Effector memory CD4-positive, alpha-beta T cell (primary cell): ENCODE measurements around the gene APOC1.
"Not testable (repeated sequence)": the region's sequence is repeated elsewhere in the genome, so short reads cannot be mapped to it uniquely, and the experiment has no call there.

ENCODE experiments used
- DNase-seq, 3 donors: peaks; one replicate each; pipeline ENCODE4 v3.0.0-alpha.2; 2020
- H3K27ac ChIP-seq: 2 replicates; pipeline ENCODE4 v1.7.0; 2013; ENCODE audit warnings: mild to moderate bottlenecking, low read length, moderate library complexity; ENCODE audit not compliant: insufficient read depth, poor library complexity, severe bottlenecking
- H3K27me3 ChIP-seq: replicated peaks from 2 replicates; pipeline ENCODE4 v1.7.0; 2013; ENCODE audit warnings: mild to moderate bottlenecking, low read length; ENCODE audit not compliant: insufficient read depth, control insufficient read depth, poor library complexity, severe bottlenecking
- H3K36me3 ChIP-seq: 2 replicates; pipeline ENCODE4 v1.7.0; 2013; ENCODE audit warnings: mild to moderate bottlenecking, low read length, moderate library complexity; ENCODE audit not compliant: control insufficient read depth, insufficient read depth
- H3K4me1 ChIP-seq: 2 replicates; pipeline ENCODE4 v1.7.0; 2013; ENCODE audit warnings: low read length, mild to moderate bottlenecking; ENCODE audit not compliant: control insufficient read depth, insufficient read depth, poor library complexity, severe bottlenecking
- H3K4me3 ChIP-seq: 2 replicates; pipeline ENCODE4 v1.7.0; 2013; ENCODE audit warnings: low read length, low read depth, mild to moderate bottlenecking; ENCODE audit not compliant: insufficient read depth, poor library complexity, severe bottlenecking
- H3K9me3 ChIP-seq: 2 replicates; pipeline ENCODE4 v1.7.0; 2013; ENCODE audit warnings: mild to moderate bottlenecking, low read length, moderate library complexity; ENCODE audit not compliant: control insufficient read depth
- total RNA-seq, 3 donors: gene quantifications; one replicate each; lab custom pipeline; 2026; lab: John Stamatoyannopoulos, UW

Gene APOC1
- 0 reads per million in 3 donors for total RNA-seq

- DNase-seq, result peak; percentile 55 to 66 (median 56)
- H3K27me3 ChIP-seq, H3K36me3 ChIP-seq, H3K9me3 ChIP-seq, H3K4me1 ChIP-seq, H3K27ac ChIP-seq: not testable (repeated sequence)
- peak within 1 kb of the TSS; percentile 58 for H3K4me3 ChIP-seq
These were observed at the start of gene APOC1 for GRCh38 chr19:44914433-44915206. APOC1 (plus strand) TSS chr19:44914608; CDS start chr19:44914892, 284 bp downstream.

GRCh38 chr19:44865196-44865767, 49.1 kb upstream of the APOC1 start:
- DNase-seq, result no peak
- Histone ChIP-seq H3K27me3 (no peaks in the 10 kb centered on the region), H3K27ac (no peak overlapping the region), H3K36me3 (no peaks in the 10 kb centered on the region), H3K4me3 (no peak overlapping the region), H3K4me1 (no peaks in the 10 kb centered on the region), H3K9me3 (no peaks in the 10 kb centered on the region)

- H3K36me3 ChIP-seq, result no peaks in the 10 kb centered on the region
- no peaks in the 10 kb centered on the region for H3K9me3 ChIP-seq
- DNase-seq, result no peak
- no peak overlapping the region for H3K4me3 ChIP-seq
- H3K27me3 ChIP-seq, result no peaks in the 10 kb centered on the region
- no peaks in the 10 kb centered on the region for H3K4me1 ChIP-seq
- H3K27ac ChIP-seq, result no peak overlapping the region
These were observed 47.7 kb upstream of the APOC1 start for GRCh38 chr19:44866664-44867063.

- H3K4me1 ChIP-seq, result no peaks in the 10 kb centered on the region
- no peak overlapping the region for H3K4me3 ChIP-seq
- H3K9me3 ChIP-seq, result no peaks in the 10 kb centered on the region
- no peak overlapping the region for H3K27ac ChIP-seq
- no peak for DNase-seq
- no peaks in the 10 kb centered on the region for H3K36me3 ChIP-seq
- H3K27me3 ChIP-seq, result no peaks in the 10 kb centered on the region
These were observed 46.8 kb upstream of the APOC1 start for GRCh38 chr19:44867578-44867977.

- no peaks in the 10 kb centered on the region for H3K9me3 ChIP-seq
- H3K36me3 ChIP-seq, result no peaks in the 10 kb centered on the region
- H3K27me3 ChIP-seq, result no peaks in the 10 kb centered on the region
- no peak for DNase-seq
- no peak overlapping the region for H3K27ac ChIP-seq
- H3K4me1 ChIP-seq, result no peaks in the 10 kb centered on the region
- H3K4me3 ChIP-seq, result no peak overlapping the region
These were observed 44.5 kb upstream of the APOC1 start for GRCh38 chr19:44869733-44870470.

- Histone ChIP-seq H3K36me3 (no peaks in the 10 kb centered on the region), H3K27me3 (no peaks in the 10 kb centered on the region), H3K4me3 (no peak overlapping the region), H3K27ac (no peak overlapping the region), H3K9me3 (no peaks in the 10 kb centered on the region), H3K4me1 (no peaks in the 10 kb centered on the region)
- DNase-seq, result no peak
These were observed 42.6 kb upstream of the APOC1 start for GRCh38 chr19:44871809-44872208.

GRCh38 chr19:44872661-44873060, 41.7 kb upstream of the APOC1 start:
- no peaks in the 10 kb centered on the region for H3K36me3 ChIP-seq
- no peaks in the 10 kb centered on the region for H3K9me3 ChIP-seq
- no peak for DNase-seq
- H3K27ac ChIP-seq, result no peak overlapping the region
- no peaks in the 10 kb centered on the region for H3K27me3 ChIP-seq
- no peaks in the 10 kb centered on the region for H3K4me1 ChIP-seq
- H3K4me3 ChIP-seq, result no peak overlapping the region

GRCh38 chr19:44874317-44874716, 40.1 kb upstream of the APOC1 start:
- Histone ChIP-seq H3K4me3 (no peak overlapping the region), H3K27ac (no peak overlapping the region), H3K36me3 (no peaks in the 10 kb centered on the region), H3K9me3 (no peaks in the 10 kb centered on the region), H3K4me1 (no peaks in the 10 kb centered on the region), H3K27me3 (no peaks in the 10 kb centered on the region)
- DNase-seq, result no peak

GRCh38 chr19:44875666-44876451, 38.5 kb upstream of the APOC1 start:
- H3K36me3 ChIP-seq, result no peaks in the 10 kb centered on the region
- H3K4me3 ChIP-seq, result no peak overlapping the region
- H3K27ac ChIP-seq, result no peak overlapping the region
- H3K27me3 ChIP-seq, result no peaks in the 10 kb centered on the region
- no peaks in the 10 kb centered on the region for H3K4me1 ChIP-seq
- DNase-seq, result no peak
- H3K9me3 ChIP-seq, result no peaks in the 10 kb centered on the region
